ENCODE measurements around the gene PRKCA. TPM values are rescaled to one million over a fixed set of nuclear protein-coding genes. Genes with fewer than 3 reads are reported as not detected.

PRKCA gene
- total RNA-seq, 1 experiment from 2014 or later, result 29.5 TPM

GRCh38 chr17:66379544-66379943 lies 77.1 kb downstream of the PRKCA start (continued):
- TF ChIP-seq RELA (CRISPR knock-in tag; IDR thresholded peaks at IDR 0.05; ENCODE audit: borderline replicate concordance) (no peak), ELF4 (CRISPR knock-in tag; IDR thresholded peaks at IDR 0.05; ENCODE audit: low read depth) (no peak), ZNF232 (CRISPR knock-in tag; IDR thresholded peaks at IDR 0.05) (no peak), ZNF512 (CRISPR knock-in tag; IDR thresholded peaks at IDR 0.05; ENCODE audit: borderline replicate concordance) (no peak), HMGA2 (CRISPR knock-in tag; IDR thresholded peaks at IDR 0.05) (no peak), PRDM15 (CRISPR knock-in tag; IDR thresholded peaks at IDR 0.05) (no peak), ZNF281 (CRISPR knock-in tag; IDR thresholded peaks at IDR 0.05) (no peak), NR1H2 (CRISPR knock-in tag; IDR thresholded peaks at IDR 0.05) (no peak), MYBL2 (CRISPR knock-in tag; IDR thresholded peaks at IDR 0.05) (no peak), ATF2 (CRISPR knock-in tag; IDR thresholded peaks at IDR 0.05; ENCODE audit: borderline replicate concordance, low read depth) (no peak)

GRCh38 chr17:66379996-66380395 lies 77.6 kb downstream of the PRKCA start:
- TF ChIP-seq ZNF416 (CRISPR knock-in tag; IDR thresholded peaks at IDR 0.05), result no peak
- TF ChIP-seq JUN (CRISPR knock-in tag; IDR thresholded peaks at IDR 0.05), result no peak
- no peak for TF ChIP-seq ETV6 (CRISPR knock-in tag; IDR thresholded peaks at IDR 0.05)
- no peak for TF ChIP-seq CBFB (CRISPR knock-in tag; IDR thresholded peaks at IDR 0.05; ENCODE audit: low read depth)
- TF ChIP-seq HMGXB4 (CRISPR knock-in tag; IDR thresholded peaks at IDR 0.05), result no peak
- no peak for TF ChIP-seq SOX15 (CRISPR knock-in tag; IDR thresholded peaks at IDR 0.05)
- no peak for TF ChIP-seq ESRRA (CRISPR knock-in tag; IDR thresholded peaks at IDR 0.05; ENCODE audit: borderline replicate concordance)
- TF ChIP-seq ATF3 (CRISPR knock-in tag; conservative IDR thresholded peaks at IDR 0.05), result no peak
- no peak for TF ChIP-seq NFATC4 (CRISPR knock-in tag; IDR thresholded peaks at IDR 0.05)
- no peak for TF ChIP-seq ATF1 (CRISPR knock-in tag; IDR thresholded peaks at IDR 0.05)
- no peak for TF ChIP-seq AR (CRISPR knock-in tag; IDR thresholded peaks at IDR 0.05)
- no peaks in the 10 kb centered on the region for H3K27me3 Mint-ChIP-seq (ENCODE audit: low read depth)
- H3K27ac Mint-ChIP-seq, result no peak overlapping the region
- ChIA-PET POLR2A (no interaction called here), CTCF (interaction anchor here (1.0 kb wide), 1 partner anchor 70 kb away, joined by 4 read pairs; no protein-coding TSS in a partner anchor)
- no peak overlapping the region for H3K4me3 Mint-ChIP-seq
- ATAC-seq (no peak), DNase-seq (ENCODE audit: low spot score) (no peak)
- peaks cover 2% of the 10 kb centered on the region; the same call in 1 of the 2 replicates for H3K36me3 Mint-ChIP-seq
- H3K9me3 Mint-ChIP-seq, result peaks cover 2% of the 10 kb centered on the region
- peaks cover 5% of the 10 kb centered on the region for H3K4me1 Mint-ChIP-seq

Data from WTC11 (cell line).